KG1 (cell line): ENCODE data around the gene PLEKHA1.

Source experiments
- DNase-seq: peaks from one replicate; lab custom pipeline; 2025; lab: John Stamatoyannopoulos, UW

PLEKHA1 gene

DNA sequence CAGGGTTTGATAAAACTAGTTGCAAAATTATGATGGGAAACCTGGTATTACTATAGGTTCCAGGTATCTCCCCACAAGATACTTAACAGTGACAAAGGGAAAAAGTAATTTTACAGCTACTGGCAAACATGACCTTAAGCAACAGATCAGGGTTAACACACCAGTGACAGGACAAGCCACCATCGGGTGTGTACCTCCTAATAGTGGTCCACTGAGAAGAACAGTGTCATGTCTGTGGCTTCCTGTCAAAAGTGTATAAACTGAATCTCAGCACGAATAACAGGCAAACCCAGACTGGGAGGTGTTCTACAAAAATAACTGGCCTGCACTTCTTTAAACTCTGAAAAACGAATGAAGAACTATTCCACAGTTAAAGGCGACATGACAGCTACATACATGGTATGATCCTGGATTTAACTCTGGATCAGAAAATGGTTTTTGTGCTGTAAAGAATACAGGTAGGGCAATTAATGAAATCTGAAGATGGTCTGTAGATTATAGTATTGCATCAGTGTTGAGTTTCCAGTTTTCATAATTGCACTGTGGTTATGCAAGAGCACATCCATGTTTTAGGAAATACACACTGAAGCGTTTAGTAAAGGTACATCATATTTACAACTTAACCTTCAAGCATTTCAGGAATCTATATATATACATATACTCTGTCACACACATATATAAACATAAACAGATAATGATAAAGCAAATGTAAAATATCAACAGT, 47.9 kb downstream of the PLEKHA1 start:
- no peak for DNase-seq

DNA sequence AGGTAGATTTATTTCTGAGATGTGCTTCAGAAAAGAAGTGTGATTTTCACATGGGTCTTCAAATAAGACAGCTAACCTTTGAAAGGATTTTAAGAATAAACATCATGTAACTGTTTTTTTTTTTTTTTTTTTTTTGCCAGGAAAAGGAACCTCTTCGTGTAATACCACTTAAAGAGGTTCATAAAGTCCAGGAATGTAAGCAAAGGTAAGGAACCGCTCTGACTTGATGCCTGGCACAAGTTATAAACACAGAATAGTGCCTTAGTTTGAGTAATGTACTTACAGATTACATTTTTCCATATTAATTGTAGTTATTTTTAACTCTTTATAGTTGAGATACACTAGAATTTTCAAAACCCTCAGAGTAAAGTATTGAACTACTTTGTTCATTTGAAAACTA, 49.6 kb downstream of the PLEKHA1 start:
- no peak for DNase-seq

DNA sequence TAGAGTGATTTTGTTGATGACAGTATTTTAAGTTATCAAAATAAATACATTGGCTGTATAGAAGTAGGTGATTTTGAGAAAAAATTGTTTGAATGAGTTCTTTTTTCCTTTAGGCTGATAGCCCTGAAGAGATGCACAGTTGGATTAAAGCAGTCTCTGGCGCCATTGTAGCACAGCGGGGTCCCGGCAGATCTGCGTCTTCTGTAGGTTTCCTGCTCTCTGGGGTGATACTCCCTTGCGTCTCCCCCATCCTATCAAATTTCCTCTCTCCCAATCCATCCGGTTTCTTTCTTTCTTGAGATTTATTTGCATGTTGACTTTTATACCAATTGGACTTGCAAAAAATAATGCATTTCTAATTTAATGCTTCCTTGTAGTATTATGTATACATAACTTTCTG, 52.3 kb downstream of the PLEKHA1 start:
- no peak for DNase-seq

DNA sequence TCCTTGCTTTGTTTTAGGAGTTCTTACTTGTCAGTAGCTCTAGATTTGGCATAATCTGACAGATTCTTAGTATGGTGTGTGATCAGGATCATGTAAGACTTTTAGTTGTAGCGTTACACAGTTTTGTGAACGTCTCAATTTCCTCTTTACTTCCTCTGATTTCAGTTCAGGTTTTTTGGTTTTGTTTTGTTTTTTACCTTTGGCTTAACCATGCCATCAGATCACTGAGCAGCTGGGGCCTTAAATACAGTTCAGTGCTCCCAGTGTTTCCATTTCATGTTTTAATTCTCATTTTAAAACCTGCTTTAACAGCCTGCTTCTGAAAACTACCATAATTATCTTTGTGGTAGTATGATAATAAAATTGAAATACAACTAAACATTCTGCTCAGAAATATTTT, 52.8 kb downstream of the PLEKHA1 start:
- DNase-seq = no peak

DNA sequence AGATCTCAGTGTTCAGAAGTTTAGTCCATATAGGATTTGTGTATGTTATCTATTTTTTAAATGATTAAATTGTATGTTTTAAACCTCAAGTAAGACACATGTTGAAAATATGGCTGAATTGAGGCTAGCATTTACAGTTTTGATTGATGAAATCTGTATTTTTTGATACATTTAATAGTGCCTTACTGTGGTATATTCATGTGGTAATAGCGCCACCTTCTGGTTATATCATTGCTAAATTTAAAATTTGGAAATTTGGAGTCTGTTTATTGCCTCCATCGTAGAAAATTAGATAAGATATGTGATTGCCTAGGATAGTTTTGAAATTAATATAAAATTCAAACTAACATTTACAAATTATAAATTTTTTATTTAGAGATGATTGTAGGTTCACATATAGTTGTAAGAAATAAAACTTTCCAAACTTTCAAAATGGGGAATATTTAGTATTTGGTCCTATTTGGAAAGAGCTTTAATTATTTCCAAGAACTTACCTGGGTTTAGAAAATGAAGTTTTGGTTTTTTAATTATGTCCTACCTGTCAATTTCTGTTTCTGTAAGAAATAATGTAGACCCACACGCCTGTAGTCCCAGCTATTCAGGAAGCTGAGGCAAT, 60.8 kb downstream of the PLEKHA1 start:
- DNase-seq = peak; percentile 17

DNA sequence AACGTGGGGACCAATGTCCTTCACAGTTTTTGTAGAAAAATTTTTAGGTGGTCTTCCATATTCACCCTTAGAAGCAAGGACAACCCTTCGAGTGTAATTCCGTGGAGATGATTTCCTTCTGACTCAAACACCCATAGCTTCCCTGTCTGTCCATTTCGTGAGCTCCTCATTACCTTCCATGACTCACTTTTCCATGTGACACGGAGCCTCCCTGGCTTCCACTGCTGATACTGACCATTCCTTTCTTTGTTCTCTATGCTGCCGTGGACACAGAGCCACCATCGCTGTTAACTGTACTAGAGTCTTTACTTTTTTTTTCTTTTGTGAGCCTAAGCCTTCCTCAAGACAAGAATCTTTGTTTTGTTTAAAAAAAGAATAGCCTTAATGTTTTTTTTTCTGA, 67.5 kb downstream of the PLEKHA1 start:
- DNase-seq = no peak

DNA sequence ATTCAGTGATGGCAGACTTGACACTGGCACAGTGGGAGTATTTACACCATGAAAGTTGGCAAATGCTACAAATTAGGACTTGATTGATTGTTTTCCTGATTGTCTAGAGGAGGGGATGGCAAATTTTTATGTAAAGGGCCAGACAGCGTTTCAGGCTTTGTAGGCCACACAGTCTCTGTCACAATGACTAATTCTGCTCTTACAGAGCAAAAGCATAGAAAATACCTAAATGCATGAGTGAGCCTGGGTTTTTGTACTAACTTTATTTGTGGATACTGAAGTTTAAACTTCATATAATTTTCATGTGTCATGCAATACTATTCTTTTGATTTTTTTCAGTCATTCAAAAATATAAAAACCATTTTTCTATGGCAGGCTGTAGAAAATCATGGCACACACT, 71.0 kb downstream of the PLEKHA1 start:
- DNase-seq = no peak

DNA sequence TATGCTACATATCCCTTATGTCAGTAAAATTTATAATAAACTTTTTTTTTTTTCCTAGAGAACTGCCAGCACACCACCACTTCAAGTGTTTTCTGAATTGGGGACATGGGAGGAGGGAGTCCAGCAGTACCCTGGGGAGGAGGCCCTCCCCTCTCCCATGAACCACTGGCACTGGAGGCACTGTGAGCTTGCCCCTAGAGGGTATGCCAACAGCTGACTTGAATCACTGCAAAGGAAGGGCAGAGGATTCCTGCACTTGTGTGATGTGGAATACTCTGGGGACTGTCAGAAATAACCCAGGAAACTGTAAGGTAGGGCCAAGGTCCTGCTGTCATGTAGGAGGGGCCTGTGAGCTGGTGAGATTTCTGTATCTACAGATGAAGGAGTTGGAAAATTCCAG, 71.4 kb downstream of the PLEKHA1 start:
- DNase-seq = no peak

DNA sequence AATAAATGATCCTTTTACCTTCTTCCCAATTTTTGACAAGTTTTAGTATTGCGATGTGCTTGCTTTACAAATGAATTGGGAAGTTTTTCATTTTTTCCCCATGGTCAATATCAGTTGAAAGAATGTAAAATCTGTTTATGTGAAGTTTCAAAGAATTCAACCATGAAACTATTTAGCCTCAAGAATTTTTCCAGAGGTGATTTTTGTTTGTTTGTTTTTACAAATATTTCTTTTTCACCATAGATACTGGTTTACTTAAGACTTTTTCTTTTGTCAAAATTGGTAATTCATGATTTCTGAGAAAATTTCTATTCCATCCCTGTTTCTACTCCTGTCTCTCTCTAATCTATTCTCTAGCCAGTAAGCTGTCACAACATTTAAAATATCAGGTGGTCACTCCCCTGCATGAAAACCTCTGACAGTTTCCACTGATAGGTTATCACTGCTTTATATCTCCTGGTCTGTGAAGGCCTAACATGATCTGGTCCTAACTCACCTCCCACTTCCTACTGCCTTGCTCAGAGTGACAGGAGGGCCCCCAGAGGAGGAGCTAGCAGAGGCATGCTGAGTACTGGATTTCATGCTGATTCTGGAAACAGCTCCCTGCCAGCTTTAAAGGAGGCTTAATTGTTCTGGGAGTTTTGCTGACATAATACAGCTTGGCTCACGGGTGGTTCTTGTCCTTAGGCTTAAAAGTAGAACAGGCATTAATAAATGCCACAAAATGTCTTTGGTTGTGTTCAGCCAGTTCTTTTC, 72.3 kb downstream of the PLEKHA1 start:
- no peak for DNase-seq

DNA sequence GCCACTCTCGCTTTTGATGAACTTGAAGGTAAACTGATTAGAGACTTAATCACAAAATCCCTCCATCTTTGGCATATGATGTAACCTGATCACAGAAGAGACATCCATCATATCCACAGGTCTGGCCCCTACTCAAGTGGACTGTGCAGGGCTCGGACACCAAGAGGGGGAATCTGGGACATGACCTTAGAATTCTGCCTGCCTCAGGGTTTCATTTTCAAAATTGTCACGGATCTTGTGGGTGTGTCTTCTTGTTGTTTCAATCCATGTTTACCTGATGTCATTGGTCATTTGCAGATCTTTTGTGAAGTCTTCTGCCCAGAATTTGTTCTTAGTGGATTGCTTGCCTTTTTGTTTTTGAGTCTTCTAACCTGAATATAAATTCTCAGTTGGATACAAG, 74.1 kb downstream of the PLEKHA1 start:
- DNase-seq = no peak

DNA sequence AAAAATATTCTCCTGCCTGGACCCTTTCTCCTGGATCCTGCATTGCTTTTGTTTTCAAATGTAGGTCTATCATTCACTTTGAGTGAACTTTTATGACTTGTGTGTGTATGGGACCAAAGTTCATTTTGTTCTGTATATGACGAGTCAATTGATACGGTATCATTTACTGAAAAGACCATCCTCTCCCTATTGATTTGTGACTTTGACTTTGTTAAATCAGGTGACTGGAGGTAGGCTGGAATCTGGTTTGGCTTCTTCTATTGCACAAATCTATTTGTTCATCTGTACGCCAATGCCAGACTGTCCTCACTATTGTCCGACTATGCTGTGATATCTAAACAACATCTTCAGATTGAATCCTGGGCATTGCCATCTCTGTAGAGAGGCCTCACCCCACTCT, 74.6 kb downstream of the PLEKHA1 start:
- DNase-seq = no peak

DNA sequence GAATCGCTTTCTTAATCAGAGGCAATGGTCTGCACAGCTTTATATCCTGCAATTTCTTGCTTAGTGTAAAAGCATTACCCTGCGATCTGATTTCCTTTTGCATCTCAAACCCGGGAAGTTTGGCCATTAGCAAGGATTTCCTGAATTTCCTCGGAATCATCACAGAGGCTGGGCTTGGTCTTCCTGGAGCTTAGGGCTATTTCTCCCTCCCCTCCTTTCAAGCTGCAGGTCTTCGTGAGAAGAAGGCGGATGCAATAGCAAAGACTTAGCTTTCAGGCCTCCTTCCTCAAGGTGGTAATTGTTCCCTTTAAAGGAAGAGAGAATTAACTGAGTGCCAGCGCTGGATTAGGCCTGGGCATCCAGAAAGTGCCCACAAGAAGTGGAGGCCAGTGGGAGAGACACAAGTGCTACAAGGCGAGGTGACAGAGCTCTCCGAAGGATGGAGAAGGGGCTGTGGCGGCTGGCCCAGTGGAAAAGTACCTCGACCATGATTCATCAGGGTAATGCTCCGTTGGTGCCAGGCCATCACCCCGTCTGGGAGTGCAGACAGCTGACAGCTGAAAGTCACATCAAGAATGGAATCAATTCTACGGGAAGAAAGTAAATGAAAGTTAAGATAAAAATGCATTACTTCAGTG, 76.0 kb downstream of the PLEKHA1 start:
- no peak for DNase-seq

DNA sequence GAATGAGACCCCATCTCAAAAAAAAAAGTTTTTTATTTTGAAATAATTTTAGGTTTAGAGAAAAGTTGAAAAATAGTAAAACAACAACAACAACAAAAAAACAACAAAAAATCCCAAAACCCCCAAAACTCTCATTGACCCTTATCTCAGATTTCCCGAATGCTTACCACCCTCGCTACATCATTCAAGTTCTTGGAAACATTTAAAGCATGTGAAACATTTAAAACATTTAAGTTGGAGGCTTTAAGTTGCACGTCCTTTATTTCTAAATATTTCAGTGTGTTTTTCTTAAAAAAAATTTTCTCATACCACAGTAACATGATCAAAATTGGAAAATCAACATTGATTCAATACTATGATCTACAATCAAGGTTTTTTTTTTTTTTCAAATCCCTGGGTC, 79.6 kb downstream of the PLEKHA1 start:
- DNase-seq = no peak

DNA sequence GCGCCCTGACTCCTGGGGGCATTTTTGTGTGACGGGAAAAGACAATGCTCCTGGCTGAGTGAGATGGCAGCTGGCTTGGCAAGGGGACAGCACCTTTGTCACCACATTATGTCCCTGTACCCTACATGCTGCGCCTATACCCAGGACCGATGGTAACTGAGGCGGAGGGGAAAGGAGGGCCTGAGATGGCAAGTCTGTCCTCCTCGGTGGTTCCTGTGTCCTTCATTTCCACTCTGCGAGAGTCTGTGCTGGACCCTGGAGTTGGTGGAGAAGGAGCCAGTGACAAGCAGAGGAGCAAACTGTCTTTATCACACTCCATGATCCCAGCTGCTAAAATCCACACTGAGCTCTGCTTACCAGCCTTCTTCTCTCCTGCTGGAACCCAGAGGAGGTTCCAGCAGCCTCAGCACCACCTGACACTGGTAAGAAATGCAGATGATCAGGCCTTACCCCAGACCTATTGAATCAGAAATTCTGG, 80.1 kb downstream of the PLEKHA1 start, which contains the start of gene ARMS2:
ARMS2 (plus strand) TSS at position 51 of the 478 bp plus-strand sequence; CDS start at position 126, 75 bp downstream.
- no peak for DNase-seq

DNA sequence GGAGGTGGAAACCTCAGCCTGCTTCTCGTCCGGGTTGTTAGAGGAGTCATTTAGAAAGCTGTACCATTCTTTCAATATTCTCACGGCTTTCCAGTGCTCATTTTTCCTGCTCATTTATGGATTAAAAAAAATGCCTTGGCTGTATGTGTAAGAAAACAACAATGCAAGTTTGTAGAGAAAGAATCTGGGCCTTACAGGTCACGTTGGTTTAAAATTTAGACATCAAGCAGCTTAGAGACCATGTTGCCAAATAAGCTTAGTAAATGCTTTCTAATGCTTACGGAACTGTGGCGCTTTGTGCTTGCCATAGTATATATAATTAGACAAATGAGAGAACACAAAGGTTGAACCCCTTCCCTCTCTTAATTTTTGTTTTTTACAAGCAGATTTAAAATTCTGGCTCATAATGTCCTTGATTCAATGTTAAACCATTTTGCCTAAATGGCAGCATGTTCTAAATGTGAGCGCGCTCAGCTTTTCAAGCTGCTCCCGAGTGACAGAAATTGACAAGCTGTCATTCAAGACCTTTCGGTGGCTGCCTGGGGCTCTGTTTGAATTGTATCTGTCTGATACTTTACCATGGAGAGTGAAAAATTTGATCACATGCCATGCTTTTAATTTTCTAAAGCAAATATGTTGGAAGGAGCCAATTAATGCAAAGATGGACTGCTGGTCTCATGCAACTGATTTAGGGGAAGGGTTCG, 81.0 kb downstream of the PLEKHA1 start:
- no peak for DNase-seq

DNA sequence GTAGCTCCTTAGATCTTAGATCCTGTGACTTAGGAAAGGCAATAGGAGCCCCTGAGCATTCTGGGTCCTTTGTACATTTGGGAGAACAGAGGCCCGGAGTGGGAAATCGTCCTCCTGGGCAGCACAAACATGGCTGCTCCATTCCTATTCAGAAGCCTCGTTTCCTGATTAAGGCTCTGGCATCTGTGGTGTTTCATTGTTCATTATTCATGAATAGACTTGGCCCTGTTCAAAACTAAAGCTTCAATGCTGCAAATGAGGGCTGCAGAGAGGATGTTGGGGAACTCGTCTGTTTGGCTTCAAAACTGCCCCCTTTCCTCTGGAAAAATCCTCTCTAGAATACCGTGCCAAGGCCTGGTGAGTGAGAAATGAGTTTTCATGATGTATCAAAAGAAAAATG, 83.4 kb downstream of the PLEKHA1 start:
- no peak for DNase-seq

DNA sequence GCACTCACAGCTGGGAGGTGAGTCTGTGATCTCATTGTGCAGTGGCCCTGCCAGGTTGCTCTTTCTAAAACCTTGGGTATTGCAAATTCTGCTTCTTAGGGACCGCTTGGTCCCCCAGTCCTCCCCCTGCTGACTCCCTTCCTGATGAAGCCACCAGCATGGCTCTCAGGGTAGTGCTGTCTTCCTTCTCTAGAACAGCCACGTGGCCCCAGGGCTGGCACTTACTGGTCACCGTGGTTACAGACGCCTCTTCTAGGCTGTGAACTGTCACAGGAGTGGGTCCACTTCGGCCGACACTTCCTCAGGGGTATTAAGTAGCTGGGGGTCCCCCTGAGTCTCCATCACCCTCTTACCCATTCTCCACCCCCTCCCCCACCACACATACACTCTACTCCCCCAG, 84.2 kb downstream of the PLEKHA1 start:
- no peak for DNase-seq

DNA sequence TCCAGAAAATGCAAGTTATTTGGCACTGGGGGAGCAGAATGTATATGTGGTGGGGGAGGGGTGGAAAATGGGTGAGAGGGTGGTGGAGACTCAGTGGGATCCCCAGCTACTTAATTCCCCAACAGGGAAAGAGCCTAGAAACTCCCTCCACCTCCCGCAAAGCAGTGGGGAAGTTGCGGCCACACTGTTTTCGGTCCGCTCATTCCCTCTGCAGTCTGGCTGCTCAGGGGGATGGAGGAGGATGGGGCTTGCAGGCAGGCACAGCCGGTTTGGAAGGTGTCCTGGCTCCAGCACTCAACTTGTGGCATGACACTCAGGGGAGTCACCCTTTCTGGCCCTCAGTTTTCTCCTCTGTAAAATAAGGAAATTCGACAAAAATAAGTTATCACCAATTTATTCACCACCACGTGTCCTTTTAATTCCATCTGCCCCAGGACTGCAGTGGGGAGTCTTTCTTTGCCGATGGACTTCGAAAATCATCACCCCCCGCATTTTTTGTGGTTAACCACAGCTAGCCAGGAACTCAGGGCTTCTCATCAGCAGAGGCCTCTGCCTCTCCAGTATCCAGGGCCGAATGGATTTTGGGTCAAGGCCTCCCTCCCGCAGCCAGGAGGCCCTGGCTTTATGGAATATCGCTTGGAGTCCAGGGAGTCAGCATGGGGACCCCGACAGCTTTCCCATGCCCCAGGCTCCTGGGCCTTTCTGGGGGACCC, 85.2 kb downstream of the PLEKHA1 start:
- no peak for DNase-seq

DNA sequence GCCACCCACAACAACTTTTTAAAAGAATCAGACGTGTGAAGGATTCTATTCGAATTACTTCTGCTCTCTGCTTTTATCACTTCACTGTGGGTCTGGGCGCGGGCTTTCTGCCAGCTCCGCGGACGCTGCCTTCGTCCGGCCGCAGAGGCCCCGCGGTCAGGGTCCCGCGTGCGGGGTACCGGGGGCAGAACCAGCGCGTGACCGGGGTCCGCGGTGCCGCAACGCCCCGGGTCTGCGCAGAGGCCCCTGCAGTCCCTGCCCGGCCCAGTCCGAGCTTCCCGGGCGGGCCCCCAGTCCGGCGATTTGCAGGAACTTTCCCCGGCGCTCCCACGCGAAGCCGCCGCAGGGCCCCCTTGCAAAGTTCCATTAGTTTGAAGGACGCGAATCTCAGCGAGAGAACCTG, 86.4 kb downstream of the PLEKHA1 start:
- no peak for DNase-seq

DNA sequence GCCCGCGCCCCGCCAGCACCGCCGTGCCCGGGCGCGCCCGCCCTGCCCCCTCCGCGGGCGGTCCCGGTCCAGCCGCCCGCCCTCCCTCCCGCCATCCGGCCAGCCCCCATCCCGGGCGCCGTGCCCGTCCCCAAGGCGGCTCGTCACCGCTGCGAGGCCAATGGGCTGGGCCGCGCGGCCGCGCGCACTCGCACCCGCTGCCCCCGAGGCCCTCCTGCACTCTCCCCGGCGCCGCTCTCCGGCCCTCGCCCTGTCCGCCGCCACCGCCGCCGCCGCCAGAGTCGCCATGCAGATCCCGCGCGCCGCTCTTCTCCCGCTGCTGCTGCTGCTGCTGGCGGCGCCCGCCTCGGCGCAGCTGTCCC, 86.8 kb downstream of the PLEKHA1 start, which contains the start of gene HTRA1:
HTRA1 (plus strand) TSS at position 187 of the 362 bp plus-strand sequence; CDS start at position 287, 100 bp downstream.
- DNase-seq = no peak
